ENCODE results near the gene DIAPH3.

Gene DIAPH3

GRCh38 chr13:59962343-59962742 is 201.4 kb downstream of the DIAPH3 start:
- H3K27ac ChIP-seq = no peak overlapping the region
- TF ChIP-seq CTCF (IDR thresholded peaks at IDR 0.05) (no peak), ZFX (IDR thresholded peaks at IDR 0.05; ENCODE audit: borderline replicate concordance) (no peak)

GRCh38 chr13:59960683-59961082 is 203.0 kb downstream of the DIAPH3 start:
- TF ChIP-seq CTCF (IDR thresholded peaks at IDR 0.05) (no peak), ZFX (IDR thresholded peaks at IDR 0.05; ENCODE audit: borderline replicate concordance) (no peak)
- no peak overlapping the region for H3K27ac ChIP-seq

- TF ChIP-seq ZFX (IDR thresholded peaks at IDR 0.05; ENCODE audit: borderline replicate concordance) (no peak), CTCF (IDR thresholded peaks at IDR 0.05) (no peak)
- H3K27ac ChIP-seq = no peak overlapping the region
These were observed 206.3 kb downstream of the DIAPH3 start for GRCh38 chr13:59957438-59957837.

GRCh38 chr13:59954601-59955000 is 209.1 kb downstream of the DIAPH3 start:
- no peak overlapping the region for H3K27ac ChIP-seq
- TF ChIP-seq ZFX (IDR thresholded peaks at IDR 0.05; ENCODE audit: borderline replicate concordance) (no peak), CTCF (IDR thresholded peaks at IDR 0.05) (no peak)

- H3K27ac ChIP-seq = no peak overlapping the region
- no peak for TF ChIP-seq ZFX (IDR thresholded peaks at IDR 0.05; ENCODE audit: borderline replicate concordance)
- no peak for TF ChIP-seq CTCF (IDR thresholded peaks at IDR 0.05)
These were observed 212.7 kb downstream of the DIAPH3 start for GRCh38 chr13:59951011-59951410.

GRCh38 chr13:59950266-59950665 is 213.5 kb downstream of the DIAPH3 start:
- no peak overlapping the region for H3K27ac ChIP-seq
- TF ChIP-seq CTCF (IDR thresholded peaks at IDR 0.05) (no peak), ZFX (IDR thresholded peaks at IDR 0.05; ENCODE audit: borderline replicate concordance) (no peak)

- no peak overlapping the region for H3K27ac ChIP-seq
- no peak for TF ChIP-seq CTCF (IDR thresholded peaks at IDR 0.05)
- TF ChIP-seq ZFX (IDR thresholded peaks at IDR 0.05; ENCODE audit: borderline replicate concordance) = no peak
These were observed 215.0 kb downstream of the DIAPH3 start for GRCh38 chr13:59948686-59949085.

Measured in 22Rv1 (cell line).